WTC11 (cell line): ENCODE data around the gene GRM1. TPM values are rescaled to one million over a fixed set of nuclear protein-coding genes. Genes with fewer than 3 reads are reported as not detected.

Experiments used
- ATAC-seq: fragments of 200-7000 bp; cut with Tn5 transposase; 2 replicates; pipeline ENCODE4 v1.10.0; 2021; ENCODE audit warnings: mild to moderate bottlenecking, moderate library complexity
- CTCF ChIA-PET: fragments of 300-600 bp; sonication (Branson Sonifier 250); formaldehyde crosslinking; loops from one replicate; lab custom pipeline; 2021; ENCODE audit warnings: antibody characterized with exemption; lab: Charles Lee
- POLR2A ChIA-PET: fragments of 350-600 bp; sonication (Branson Sonifier 250); formaldehyde crosslinking; loops from one replicate; lab custom pipeline; 2021; ENCODE audit warnings: antibody characterized with exemption; lab: Charles Lee
- DNase-seq: peaks from one replicate; pipeline ENCODE4 v3.0.0; 2021; ENCODE audit warnings: low spot score
- H3K27ac Mint-ChIP-seq: 2 replicates; pipeline ENCODE4 v1.8.0; 2021; ENCODE audit warnings: mixed read lengths
- H3K27me3 Mint-ChIP-seq: 2 replicates; pipeline ENCODE4 v1.8.0; 2021; ENCODE audit warnings: low read depth, mild to moderate bottlenecking, moderate library complexity, mixed read lengths
- H3K36me3 Mint-ChIP-seq: 2 replicates; pipeline ENCODE4 v1.8.0; 2021; ENCODE audit warnings: mixed read lengths
- H3K4me1 Mint-ChIP-seq: 2 replicates; pipeline ENCODE4 v1.8.0; 2022; ENCODE audit warnings: mixed read lengths
- H3K4me3 Mint-ChIP-seq: 2 replicates; pipeline ENCODE4 v1.8.0; 2021; ENCODE audit warnings: mild to moderate bottlenecking, moderate library complexity, mixed read lengths
- H3K9me3 Mint-ChIP-seq: 2 replicates; pipeline ENCODE4 v1.8.0; 2021; ENCODE audit warnings: mixed read lengths
- CREB1 ChIP-seq: sonication (generic); formaldehyde crosslinking; IDR thresholded peaks from 2 replicates; pipeline ENCODE4 v1.8.0; 2023; ENCODE audit warnings: mild to moderate bottlenecking, missing genetic modification reagents
- CREM ChIP-seq: sonication (generic); formaldehyde crosslinking; IDR thresholded peaks from 2 replicates; pipeline ENCODE4 v1.8.1; 2022; ENCODE audit warnings: mild to moderate bottlenecking, missing genetic modification reagents, moderate library complexity
- ELF4 ChIP-seq: sonication (generic); formaldehyde crosslinking; IDR thresholded peaks from 2 replicates; pipeline ENCODE4 v1.8.1; 2022; ENCODE audit warnings: low read depth, mild to moderate bottlenecking, moderate library complexity, missing genetic modification reagents
- ESRRA ChIP-seq: sonication (generic); formaldehyde crosslinking; IDR thresholded peaks from 2 replicates; pipeline ENCODE4 v1.8.1; 2022; ENCODE audit warnings: mild to moderate bottlenecking, missing genetic modification reagents, borderline replicate concordance
- FOXK1 ChIP-seq: sonication (generic); formaldehyde crosslinking; IDR thresholded peaks from 2 replicates; pipeline ENCODE4 v1.8.0; 2022; ENCODE audit warnings: mild to moderate bottlenecking, moderate library complexity, missing genetic modification reagents
- GTF2I ChIP-seq: fragments of 250-450 bp; sonication (Bioruptor Pico); conservative IDR thresholded peaks from 2 replicates; pipeline ENCODE4 v1.4.0; 2021; ENCODE audit warnings: mild to moderate bottlenecking
- JAZF1 ChIP-seq: fragments of 250-450 bp; sonication (Bioruptor Pico); IDR thresholded peaks from 2 replicates; pipeline ENCODE4 v1.9.0; 2021; ENCODE audit warnings: moderate library complexity, mild to moderate bottlenecking, inconsistent platforms
- MXD4 ChIP-seq: fragments of 250-450 bp; sonication (Bioruptor Pico); IDR thresholded peaks from 2 replicates; pipeline ENCODE4 v1.8.0; 2021; ENCODE audit warnings: mild to moderate bottlenecking, moderate library complexity, borderline replicate concordance
- RELA ChIP-seq: sonication (generic); formaldehyde crosslinking; IDR thresholded peaks from 2 replicates; pipeline ENCODE4 v1.8.1; 2022; ENCODE audit warnings: missing genetic modification reagents, mild to moderate bottlenecking, borderline replicate concordance
- TEAD4 ChIP-seq: sonication (generic); formaldehyde crosslinking; IDR thresholded peaks from 2 replicates; pipeline ENCODE4 v1.8.0; 2022; ENCODE audit warnings: mild to moderate bottlenecking, missing genetic modification reagents
- ZNF219 ChIP-seq: sonication (generic); formaldehyde crosslinking; IDR thresholded peaks from 2 replicates; pipeline ENCODE4 v1.8.0; 2023; ENCODE audit warnings: missing genetic modification reagents, mild to moderate bottlenecking, borderline replicate concordance
- total RNA-seq: library from RNA; stranded (reverse); gene quantifications from 3 replicates; pipeline ENCODE4 v1.2.3, GENCODE V29; 2021
- TF ChIP-seq, protein P1 (sequence below): sonication (generic); formaldehyde crosslinking; IDR thresholded peaks from 2 replicates; pipeline ENCODE4 v1.8.1; 2022; ENCODE audit warnings: mild to moderate bottlenecking, missing genetic modification reagents, moderate library complexity, borderline replicate concordance
- TF ChIP-seq, protein P2 (sequence below): sonication (generic); formaldehyde crosslinking; conservative IDR thresholded peaks from 2 replicates; pipeline ENCODE4 v1.8.1; 2022; ENCODE audit warnings: mild to moderate bottlenecking, missing genetic modification reagents
- TF ChIP-seq, protein P3 (sequence below): sonication (generic); formaldehyde crosslinking; IDR thresholded peaks from 2 replicates; pipeline ENCODE4 v1.8.1; 2022; ENCODE audit warnings: low read depth, missing genetic modification reagents, borderline replicate concordance
- TF ChIP-seq, protein P4 (sequence below): fragments of 250-450 bp; sonication (Bioruptor Pico); conservative IDR thresholded peaks from 2 replicates; pipeline ENCODE4 v1.9.0; 2021; ENCODE audit warnings: mild to moderate bottlenecking
- TF ChIP-seq, protein P5 (sequence below): fragments of 250-450 bp; sonication (Bioruptor Pico); IDR thresholded peaks from 2 replicates; pipeline ENCODE4 v2.1.2; 2022; ENCODE audit warnings: mild to moderate bottlenecking, moderate library complexity
- TF ChIP-seq, protein P6 (sequence below): sonication (generic); formaldehyde crosslinking; IDR thresholded peaks from 2 replicates; pipeline ENCODE4 v1.8.1; 2022; ENCODE audit warnings: low read depth, mild to moderate bottlenecking, moderate library complexity, missing genetic modification reagents, borderline replicate concordance
- TF ChIP-seq, protein P7 (sequence below): sonication (generic); formaldehyde crosslinking; IDR thresholded peaks from 2 replicates; pipeline ENCODE4 v1.8.0; 2023; ENCODE audit warnings: missing genetic modification reagents, mild to moderate bottlenecking, borderline replicate concordance

The GRM1 gene
- total RNA-seq, 1 experiment from 2014 or later: 0.46 TPM

DNA sequence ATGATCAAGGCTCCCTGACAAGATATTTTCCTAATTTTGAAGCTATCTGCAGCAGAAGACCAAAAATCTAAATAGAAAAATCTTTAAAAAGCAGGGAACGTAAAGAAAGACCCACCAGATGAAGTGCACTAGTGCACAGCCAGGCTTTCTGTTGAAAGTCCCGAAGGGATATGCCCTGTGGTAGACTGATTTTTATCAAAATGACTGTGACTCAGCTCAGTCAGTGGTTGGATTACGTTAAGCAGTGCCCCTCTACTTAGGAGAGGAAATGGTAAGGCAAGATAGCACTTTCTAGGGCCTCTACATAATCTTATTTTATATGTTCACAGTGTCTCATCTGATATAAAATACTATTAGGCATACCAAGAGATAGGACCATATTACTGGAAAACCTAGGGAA lies 391.4 kb downstream of the GRM1 start:
- CTCF ChIA-PET: no interaction called here
- Mint-ChIP-seq H3K27me3 (no peaks in the 10 kb centered on the region), H3K9me3 (no peaks in the 10 kb centered on the region)

DNA sequence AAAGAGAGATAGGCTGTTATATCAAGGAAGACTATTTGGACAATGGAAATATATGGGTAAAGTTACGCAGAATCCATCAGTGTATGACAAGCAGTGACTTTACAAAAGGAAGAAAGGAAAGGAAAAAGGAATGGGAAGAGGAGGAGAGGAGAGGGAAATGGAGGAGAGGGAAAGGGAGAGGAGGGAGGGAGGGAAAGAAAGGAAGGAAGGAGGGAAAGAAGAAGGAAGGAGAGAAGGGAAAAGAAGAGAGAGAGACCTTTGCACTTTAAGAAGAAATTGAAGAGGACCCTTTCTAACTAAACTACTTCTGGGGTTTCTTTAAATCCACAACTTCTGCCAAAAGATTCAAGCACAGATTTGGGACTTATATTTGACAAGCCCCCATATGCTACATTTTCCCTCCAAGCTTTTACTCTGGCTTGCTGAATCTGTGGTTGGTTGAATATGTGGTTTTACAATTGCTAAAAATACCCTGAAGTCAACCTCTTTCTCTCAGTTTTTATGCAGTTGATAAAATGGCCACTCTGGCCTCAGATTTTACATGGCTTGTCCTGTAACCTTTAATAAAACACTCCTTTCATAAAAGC lies 394.0 kb downstream of the GRM1 start:
- POLR2A ChIA-PET: no interaction called here
- no peaks in the 10 kb centered on the region for H3K9me3 Mint-ChIP-seq
- CTCF ChIA-PET: no interaction called here
- ATAC-seq: no peak
- no peak for DNase-seq
- no peak overlapping the region for H3K27ac Mint-ChIP-seq
- H3K4me1 Mint-ChIP-seq: peaks cover under 1% of the 10 kb centered on the region
- no peaks in the 10 kb centered on the region for H3K36me3 Mint-ChIP-seq
- no peak overlapping the region for H3K4me3 Mint-ChIP-seq
- no peaks in the 10 kb centered on the region for H3K27me3 Mint-ChIP-seq
- TF ChIP-seq RELA (no peak), ELF4 (CRISPR knock-in tag) (no peak), ZNF219 (CRISPR knock-in tag) (no peak), ESRRA (CRISPR knock-in tag) (no peak), CREM (no peak), MXD4 (CRISPR knock-in tag) (no peak)
- TF ChIP-seq, protein P1, sequence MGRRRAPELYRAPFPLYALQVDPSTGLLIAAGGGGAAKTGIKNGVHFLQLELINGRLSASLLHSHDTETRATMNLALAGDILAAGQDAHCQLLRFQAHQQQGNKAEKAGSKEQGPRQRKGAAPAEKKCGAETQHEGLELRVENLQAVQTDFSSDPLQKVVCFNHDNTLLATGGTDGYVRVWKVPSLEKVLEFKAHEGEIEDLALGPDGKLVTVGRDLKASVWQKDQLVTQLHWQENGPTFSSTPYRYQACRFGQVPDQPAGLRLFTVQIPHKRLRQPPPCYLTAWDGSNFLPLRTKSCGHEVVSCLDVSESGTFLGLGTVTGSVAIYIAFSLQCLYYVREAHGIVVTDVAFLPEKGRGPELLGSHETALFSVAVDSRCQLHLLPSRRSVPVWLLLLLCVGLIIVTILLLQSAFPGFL: no peak
- TF ChIP-seq, protein P2, sequence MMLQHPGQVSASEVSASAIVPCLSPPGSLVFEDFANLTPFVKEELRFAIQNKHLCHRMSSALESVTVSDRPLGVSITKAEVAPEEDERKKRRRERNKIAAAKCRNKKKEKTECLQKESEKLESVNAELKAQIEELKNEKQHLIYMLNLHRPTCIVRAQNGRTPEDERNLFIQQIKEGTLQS (CRISPR knock-in tag): no peak
- TF ChIP-seq, protein P3, sequence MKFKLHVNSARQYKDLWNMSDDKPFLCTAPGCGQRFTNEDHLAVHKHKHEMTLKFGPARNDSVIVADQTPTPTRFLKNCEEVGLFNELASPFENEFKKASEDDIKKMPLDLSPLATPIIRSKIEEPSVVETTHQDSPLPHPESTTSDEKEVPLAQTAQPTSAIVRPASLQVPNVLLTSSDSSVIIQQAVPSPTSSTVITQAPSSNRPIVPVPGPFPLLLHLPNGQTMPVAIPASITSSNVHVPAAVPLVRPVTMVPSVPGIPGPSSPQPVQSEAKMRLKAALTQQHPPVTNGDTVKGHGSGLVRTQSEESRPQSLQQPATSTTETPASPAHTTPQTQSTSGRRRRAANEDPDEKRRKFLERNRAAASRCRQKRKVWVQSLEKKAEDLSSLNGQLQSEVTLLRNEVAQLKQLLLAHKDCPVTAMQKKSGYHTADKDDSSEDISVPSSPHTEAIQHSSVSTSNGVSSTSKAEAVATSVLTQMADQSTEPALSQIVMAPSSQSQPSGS: no peak

More for the DNA sequence above, 391.4 kb downstream of the GRM1 start:
- Mint-ChIP-seq H3K4me1 (peaks cover 4% of the 10 kb centered on the region), H3K36me3 (no peaks in the 10 kb centered on the region), H3K4me3 (no peak overlapping the region), H3K27ac (no peak overlapping the region)
- no peak for DNase-seq
- POLR2A ChIA-PET: no interaction called here
- TF ChIP-seq, protein P4, sequence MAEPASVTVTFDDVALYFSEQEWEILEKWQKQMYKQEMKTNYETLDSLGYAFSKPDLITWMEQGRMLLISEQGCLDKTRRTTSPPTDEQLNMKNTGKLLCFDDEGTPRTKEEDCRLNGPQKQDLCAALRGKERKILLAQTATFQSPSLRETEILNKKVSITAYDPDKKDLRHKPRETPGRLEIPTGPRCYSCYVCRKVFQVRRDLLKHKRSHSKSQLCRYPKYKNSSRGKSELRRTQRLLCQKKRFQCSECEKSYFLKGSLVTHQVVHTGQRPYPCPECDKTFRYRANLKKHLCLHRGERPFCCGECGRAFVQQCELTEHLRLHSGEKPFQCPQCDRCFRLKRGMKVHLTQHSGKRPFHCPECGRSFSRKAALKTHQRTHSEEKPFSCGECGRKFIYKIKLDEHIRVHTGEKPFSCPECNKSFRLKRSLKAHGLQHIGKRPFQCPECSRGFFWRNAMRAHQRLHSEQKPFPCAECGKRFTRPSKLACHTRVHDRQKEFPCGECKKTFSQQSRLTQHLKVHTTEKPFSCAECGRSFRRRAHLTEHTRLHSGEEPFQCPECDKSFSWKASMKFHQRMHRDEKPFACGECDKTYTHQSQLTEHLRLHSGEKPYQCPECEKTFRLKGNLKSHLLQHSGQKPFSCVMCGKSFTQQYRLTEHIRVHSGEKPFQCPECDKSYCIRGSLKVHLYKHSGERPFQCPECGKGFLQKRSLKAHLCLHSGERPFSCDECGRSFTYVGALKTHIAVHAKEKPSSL (CRISPR knock-in tag): no peak
- no peak for TF ChIP-seq TEAD4 (CRISPR knock-in tag)
- TF ChIP-seq JAZF1: no peak
- no peak for TF ChIP-seq FOXK1 (CRISPR knock-in tag)
- TF ChIP-seq CREB1: no peak
- TF ChIP-seq, protein P5, sequence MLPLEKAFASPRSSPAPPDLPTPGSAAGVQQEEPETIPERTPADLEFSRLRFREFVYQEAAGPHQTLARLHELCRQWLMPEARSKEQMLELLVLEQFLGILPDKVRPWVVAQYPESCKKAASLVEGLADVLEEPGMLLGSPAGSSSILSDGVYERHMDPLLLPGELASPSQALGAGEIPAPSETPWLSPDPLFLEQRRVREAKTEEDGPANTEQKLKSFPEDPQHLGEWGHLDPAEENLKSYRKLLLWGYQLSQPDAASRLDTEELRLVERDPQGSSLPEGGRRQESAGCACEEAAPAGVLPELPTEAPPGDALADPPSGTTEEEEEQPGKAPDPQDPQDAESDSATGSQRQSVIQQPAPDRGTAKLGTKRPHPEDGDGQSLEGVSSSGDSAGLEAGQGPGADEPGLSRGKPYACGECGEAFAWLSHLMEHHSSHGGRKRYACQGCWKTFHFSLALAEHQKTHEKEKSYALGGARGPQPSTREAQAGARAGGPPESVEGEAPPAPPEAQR: no peak
- TF ChIP-seq, protein P6, sequence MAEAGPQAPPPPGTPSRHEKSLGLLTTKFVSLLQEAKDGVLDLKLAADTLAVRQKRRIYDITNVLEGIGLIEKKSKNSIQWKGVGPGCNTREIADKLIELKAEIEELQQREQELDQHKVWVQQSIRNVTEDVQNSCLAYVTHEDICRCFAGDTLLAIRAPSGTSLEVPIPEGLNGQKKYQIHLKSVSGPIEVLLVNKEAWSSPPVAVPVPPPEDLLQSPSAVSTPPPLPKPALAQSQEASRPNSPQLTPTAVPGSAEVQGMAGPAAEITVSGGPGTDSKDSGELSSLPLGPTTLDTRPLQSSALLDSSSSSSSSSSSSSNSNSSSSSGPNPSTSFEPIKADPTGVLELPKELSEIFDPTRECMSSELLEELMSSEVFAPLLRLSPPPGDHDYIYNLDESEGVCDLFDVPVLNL (CRISPR knock-in tag): no peak
- TF ChIP-seq, protein P7, sequence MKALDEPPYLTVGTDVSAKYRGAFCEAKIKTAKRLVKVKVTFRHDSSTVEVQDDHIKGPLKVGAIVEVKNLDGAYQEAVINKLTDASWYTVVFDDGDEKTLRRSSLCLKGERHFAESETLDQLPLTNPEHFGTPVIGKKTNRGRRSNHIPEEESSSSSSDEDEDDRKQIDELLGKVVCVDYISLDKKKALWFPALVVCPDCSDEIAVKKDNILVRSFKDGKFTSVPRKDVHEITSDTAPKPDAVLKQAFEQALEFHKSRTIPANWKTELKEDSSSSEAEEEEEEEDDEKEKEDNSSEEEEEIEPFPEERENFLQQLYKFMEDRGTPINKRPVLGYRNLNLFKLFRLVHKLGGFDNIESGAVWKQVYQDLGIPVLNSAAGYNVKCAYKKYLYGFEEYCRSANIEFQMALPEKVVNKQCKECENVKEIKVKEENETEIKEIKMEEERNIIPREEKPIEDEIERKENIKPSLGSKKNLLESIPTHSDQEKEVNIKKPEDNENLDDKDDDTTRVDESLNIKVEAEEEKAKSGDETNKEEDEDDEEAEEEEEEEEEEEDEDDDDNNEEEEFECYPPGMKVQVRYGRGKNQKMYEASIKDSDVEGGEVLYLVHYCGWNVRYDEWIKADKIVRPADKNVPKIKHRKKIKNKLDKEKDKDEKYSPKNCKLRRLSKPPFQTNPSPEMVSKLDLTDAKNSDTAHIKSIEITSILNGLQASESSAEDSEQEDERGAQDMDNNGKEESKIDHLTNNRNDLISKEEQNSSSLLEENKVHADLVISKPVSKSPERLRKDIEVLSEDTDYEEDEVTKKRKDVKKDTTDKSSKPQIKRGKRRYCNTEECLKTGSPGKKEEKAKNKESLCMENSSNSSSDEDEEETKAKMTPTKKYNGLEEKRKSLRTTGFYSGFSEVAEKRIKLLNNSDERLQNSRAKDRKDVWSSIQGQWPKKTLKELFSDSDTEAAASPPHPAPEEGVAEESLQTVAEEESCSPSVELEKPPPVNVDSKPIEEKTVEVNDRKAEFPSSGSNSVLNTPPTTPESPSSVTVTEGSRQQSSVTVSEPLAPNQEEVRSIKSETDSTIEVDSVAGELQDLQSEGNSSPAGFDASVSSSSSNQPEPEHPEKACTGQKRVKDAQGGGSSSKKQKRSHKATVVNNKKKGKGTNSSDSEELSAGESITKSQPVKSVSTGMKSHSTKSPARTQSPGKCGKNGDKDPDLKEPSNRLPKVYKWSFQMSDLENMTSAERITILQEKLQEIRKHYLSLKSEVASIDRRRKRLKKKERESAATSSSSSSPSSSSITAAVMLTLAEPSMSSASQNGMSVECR: no peak
- no peak for TF ChIP-seq GTF2I (CRISPR knock-in tag)
- TF ChIP-seq, all 79 proteins: peak for 0
- no peak for ATAC-seq
